Thoracic aorta (tissue), 2 donors: ENCODE results near the gene SIX5. TPM values are rescaled to one million over a fixed set of nuclear protein-coding genes. Genes with fewer than 3 reads are reported as not detected.

Experiments
- ATAC-seq: fragments of 150-250 bp; one replicate; pipeline ENCODE4 v1.8.0; 2017; ENCODE audit warnings: low read depth; ENCODE audit not compliant: insufficient number of reproducible peaks, low FRiP score
- DNase-seq: peaks from one replicate; pipeline ENCODE4 v3.0.0-alpha.2; 2020; ENCODE audit warnings: low spot score
- H3K27ac ChIP-seq, 2 donors: fragments of 200-600 bp; sonication (generic); 1 replicate in 1 of 2; 2 replicates in 1 of 2; pipeline ENCODE4 v1.5.1; 2016; ENCODE audit warnings: mild to moderate bottlenecking in 2 of 2, moderate library complexity in 2 of 2
- H3K27me3 ChIP-seq: fragments of 200-600 bp; sonication (generic); replicated peaks from 2 replicates; pipeline ENCODE4 v1.6.0; 2016; ENCODE audit warnings: mild to moderate bottlenecking; ENCODE audit not compliant: insufficient read depth
- H3K36me3 ChIP-seq: fragments of 200-600 bp; sonication (generic); one replicate; pipeline ENCODE4 v1.5.1; 2016
- H3K4me1 ChIP-seq, 2 donors: fragments of 200-600 bp; sonication (generic); 1 replicate in 1 of 2; 2 replicates in 1 of 2; pipeline versions ENCODE4 v1.5.1 to v1.6.0; 2016; ENCODE audit warnings: low read depth in 2 of 2, mild to moderate bottlenecking in 1 of 2; ENCODE audit not compliant: control insufficient read depth in 1 of 2
- H3K4me3 ChIP-seq: fragments of 200-600 bp; sonication (generic); 2 replicates; pipeline ENCODE4 v1.5.1; 2016; ENCODE audit warnings: mild to moderate bottlenecking
- H3K9me3 ChIP-seq: fragments of 200-600 bp; sonication (generic); 2 replicates; pipeline ENCODE4 v1.5.1; 2016
- total RNA-seq, 2 donors: library from RNA; depleted of rRNA; stranded (reverse); fragments of >200 nt; gene quantifications; one replicate each; pipeline versions ENCODE4 v1.1.0 to v1.2.3, GENCODE V29; 2016
- TF ChIP-seq, protein P1 (sequence below): fragments of 200-600 bp; sonication (generic); IDR thresholded peaks from one replicate; pipeline ENCODE4 v1.5.1; 2019; ENCODE audit warnings: antibody characterized with exemption

The SIX5 gene
- total RNA-seq, 2 donors from 2014 or later: 15.0 to 29.9 TPM

DNA sequence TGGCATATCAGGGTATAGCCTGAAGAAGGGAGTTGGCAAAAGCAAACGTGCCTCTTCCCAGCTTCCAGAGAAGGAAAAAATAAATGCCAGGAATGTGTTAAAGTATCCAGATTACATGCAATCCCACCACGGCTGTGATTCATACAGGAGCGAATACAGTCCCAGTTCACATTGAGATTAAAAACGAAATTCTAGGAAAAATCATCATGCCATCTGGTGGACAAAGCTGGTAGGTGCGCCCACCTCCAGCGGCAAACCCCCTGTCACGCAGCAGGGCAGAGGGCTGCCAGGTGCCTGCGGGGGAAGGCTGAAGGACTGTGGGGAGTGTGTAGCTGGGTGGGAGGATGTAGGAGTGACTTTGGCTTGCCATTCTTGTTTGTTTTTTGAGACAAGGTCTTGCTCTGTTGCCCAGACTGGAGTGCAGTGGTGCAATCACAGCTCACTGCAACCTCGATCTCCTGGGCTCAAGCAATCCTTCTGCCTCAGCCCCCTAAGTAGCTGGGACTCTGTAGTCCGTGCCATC, 30.0 kb upstream of the SIX5 start:
- no peaks in the 10 kb centered on the region for H3K36me3 ChIP-seq
- no peak for DNase-seq
- no peak overlapping the region for H3K4me3 ChIP-seq
- peak; percentile 49 for ATAC-seq
- no peaks in the 10 kb centered on the region for H3K27me3 ChIP-seq
- H3K9me3 ChIP-seq: no peaks in the 10 kb centered on the region
- H3K27ac ChIP-seq: no peak overlapping the region
- peaks cover 3 to 11% of the 10 kb centered on the region in 2 donors for H3K4me1 ChIP-seq
- TF ChIP-seq, protein P1, sequence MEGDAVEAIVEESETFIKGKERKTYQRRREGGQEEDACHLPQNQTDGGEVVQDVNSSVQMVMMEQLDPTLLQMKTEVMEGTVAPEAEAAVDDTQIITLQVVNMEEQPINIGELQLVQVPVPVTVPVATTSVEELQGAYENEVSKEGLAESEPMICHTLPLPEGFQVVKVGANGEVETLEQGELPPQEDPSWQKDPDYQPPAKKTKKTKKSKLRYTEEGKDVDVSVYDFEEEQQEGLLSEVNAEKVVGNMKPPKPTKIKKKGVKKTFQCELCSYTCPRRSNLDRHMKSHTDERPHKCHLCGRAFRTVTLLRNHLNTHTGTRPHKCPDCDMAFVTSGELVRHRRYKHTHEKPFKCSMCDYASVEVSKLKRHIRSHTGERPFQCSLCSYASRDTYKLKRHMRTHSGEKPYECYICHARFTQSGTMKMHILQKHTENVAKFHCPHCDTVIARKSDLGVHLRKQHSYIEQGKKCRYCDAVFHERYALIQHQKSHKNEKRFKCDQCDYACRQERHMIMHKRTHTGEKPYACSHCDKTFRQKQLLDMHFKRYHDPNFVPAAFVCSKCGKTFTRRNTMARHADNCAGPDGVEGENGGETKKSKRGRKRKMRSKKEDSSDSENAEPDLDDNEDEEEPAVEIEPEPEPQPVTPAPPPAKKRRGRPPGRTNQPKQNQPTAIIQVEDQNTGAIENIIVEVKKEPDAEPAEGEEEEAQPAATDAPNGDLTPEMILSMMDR: peak; percentile 93

DNA sequence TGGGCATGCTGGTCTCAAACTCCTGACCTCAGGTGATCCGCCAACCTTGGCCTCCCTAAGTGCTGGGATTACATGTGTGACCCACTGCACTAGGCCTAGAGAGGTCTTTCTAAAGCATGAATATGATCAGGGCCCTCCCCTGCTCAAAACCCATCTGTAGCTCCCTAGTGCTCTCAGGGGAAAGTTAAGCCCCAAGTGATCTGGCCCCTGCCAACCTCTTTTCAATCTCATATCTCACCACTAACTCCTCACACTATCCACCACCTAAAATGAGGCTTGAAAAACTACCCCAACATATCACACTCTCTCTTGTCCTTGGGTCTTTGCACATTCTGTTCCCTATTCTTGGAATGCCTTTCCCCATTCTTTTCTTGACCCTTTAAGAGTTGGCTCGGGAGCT, 25.6 kb upstream of the SIX5 start:
- Histone ChIP-seq H3K36me3 (peaks cover 5% of the 10 kb centered on the region), H3K4me1 (peaks cover 20 to 29% of the 10 kb centered on the region in 2 donors), H3K27me3 (no peaks in the 10 kb centered on the region), H3K9me3 (no peaks in the 10 kb centered on the region), H3K27ac (no peak overlapping the region), H3K4me3 (no peak overlapping the region)
- TF ChIP-seq, protein P1: no peak
- ATAC-seq: no peak
- DNase-seq: no peak

DNA sequence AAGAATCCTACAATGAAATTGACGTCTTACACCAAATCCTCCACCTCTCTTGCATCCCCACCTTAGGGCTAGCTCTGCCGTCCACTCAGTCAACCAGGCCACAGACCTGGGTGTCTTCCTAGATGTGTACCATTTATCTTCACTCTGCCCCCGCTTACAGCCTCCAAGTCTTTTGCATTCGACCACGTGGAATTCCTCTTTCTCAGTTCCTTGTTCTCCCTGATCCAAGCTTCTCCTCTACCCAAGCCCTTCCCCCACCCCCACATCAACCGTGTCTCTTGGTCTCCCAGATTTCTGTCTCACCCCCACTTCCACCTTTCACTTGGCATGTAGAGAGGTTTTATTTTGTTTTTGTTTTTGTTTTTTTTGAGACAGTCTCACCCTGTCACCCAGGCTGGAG, 24.8 kb upstream of the SIX5 start:
- Histone ChIP-seq H3K27ac (no peak overlapping the region), H3K27me3 (no peaks in the 10 kb centered on the region), H3K4me1 (peaks cover 17 to 24% of the 10 kb centered on the region in 2 donors), H3K9me3 (no peaks in the 10 kb centered on the region), H3K36me3 (peaks cover 11% of the 10 kb centered on the region), H3K4me3 (no peak overlapping the region)
- DNase-seq (no peak), ATAC-seq (no peak)
- TF ChIP-seq, protein P1: no peak

DNA sequence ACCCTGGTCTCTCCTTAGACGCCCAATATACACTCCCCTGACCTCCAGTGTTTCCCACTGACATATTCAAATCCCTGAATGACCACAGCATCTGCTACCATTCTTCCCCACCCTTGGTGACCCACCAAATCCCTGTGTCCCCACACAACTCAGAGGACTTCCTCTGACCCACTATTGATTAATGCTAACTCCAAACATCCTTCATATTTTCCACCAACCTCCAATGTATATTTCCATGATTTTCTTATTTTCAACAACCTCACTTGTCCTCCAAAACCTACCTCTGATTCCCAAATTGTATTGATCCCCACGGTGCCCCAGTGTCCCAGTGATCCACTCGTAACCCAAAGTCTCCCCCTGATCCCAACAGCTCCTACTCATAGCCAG, 24.1 kb upstream of the SIX5 start:
- ATAC-seq: no peak
- Histone ChIP-seq H3K27me3 (no peaks in the 10 kb centered on the region), H3K4me3 (peak overlapping the region; percentile 89), H3K9me3 (no peaks in the 10 kb centered on the region), H3K27ac (peak overlapping the region in 1 of 2 donors; percentile 41), H3K4me1 (peaks cover 17 to 18% of the 10 kb centered on the region in 2 donors), H3K36me3 (peaks cover 18% of the 10 kb centered on the region)
- no peak for DNase-seq
- TF ChIP-seq, protein P1: no peak

DNA sequence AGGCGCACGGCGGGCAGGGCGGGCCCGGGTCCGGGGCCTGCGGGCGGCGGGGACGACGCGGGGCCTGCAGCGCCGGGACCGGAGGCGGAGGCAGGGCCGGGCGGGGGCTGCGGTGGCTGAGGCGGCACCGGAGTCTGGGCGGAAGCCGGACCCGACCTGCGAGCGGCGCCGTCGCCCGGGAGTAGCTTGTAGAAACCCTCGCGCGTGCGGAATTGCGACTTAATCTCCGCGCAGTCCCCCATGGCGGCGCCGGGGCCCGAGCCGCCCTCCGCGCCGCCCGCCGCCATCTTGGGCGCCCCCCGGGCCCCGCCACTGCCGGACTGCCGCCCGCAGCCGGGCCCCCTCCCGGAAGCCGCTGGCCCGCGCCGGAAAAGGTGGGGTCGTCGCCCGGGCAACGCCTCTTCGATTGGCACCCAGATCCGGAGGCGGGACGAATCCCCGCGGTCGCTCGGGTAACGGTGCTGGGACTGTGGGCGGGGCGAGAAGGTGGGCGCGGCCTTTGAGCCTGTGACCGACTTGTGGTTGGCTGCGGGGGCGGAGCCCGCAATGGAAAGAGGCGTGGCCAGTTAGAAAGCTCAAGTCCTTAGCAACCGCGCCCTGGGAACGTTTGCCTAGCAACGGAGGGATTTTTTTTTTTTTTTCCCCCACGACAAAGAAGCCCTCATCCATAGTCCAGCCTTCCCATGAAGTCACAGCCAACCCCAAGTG, 23.6 kb upstream of the SIX5 start, which contains the start of gene DMWD:
DMWD (minus strand) TSS at position 376 of the 708 bp plus-strand sequence; CDS start at position 287, 89 bp downstream.
- TF ChIP-seq, protein P1: no peak
- peak; percentile 98 for DNase-seq
- Histone ChIP-seq H3K27ac (peak within 1 kb of the TSS; percentile 65 to 67), H3K9me3 (no peaks in the 10 kb centered on the region), H3K4me1 (peaks cover 17 to 18% of the 10 kb centered on the region in 2 donors), H3K27me3 (no peaks in the 10 kb centered on the region), H3K4me3 (peak within 1 kb of the TSS; percentile 89), H3K36me3 (peaks cover 23% of the 10 kb centered on the region)
- peak; percentile 87 for ATAC-seq
